ENCODE results near the gene MBIP. TPM values are rescaled to one million over a fixed set of nuclear protein-coding genes. Genes with fewer than 3 reads are reported as not detected.

The MBIP gene
- polyA plus RNA-seq, 2 of the 4 experiments (the other 2 are of a cell fraction), result 17.0 to 33.1 TPM

- CTCF ChIA-PET, result interaction anchor here (0.7 to 0.9 kb wide), 2 partner anchors 58 to 118 kb away, joined by 3 read pairs; no protein-coding TSS in a partner anchor
- no peak for ATAC-seq
- 49% methylated on average over 7 of the region's 7 CpGs for WGBS (ENCODE audit: missing lambda C conversion rate)
- TF ChIP-seq EHMT2 (IDR thresholded peaks at IDR 0.05; ENCODE audit: low read depth) (no peak), TFCP2L1 (CRISPR knock-in tag; IDR thresholded peaks at IDR 0.05) (no peak), RCOR1 (IDR thresholded peaks at IDR 0.05; ENCODE audit: low read depth, low read length) (no peak), CTCF (IDR thresholded peaks at IDR 0.05) (no peak)
- DNase-seq (ENCODE audit: low read depth in 1 of 2, low spot score in 1 of 2), result no peak
- Histone ChIP-seq H3K27ac (no peak overlapping the region), H3K4me3 (no peak overlapping the region), H3K4me2 (no peak overlapping the region), H3K4me1 (no peaks in the 10 kb centered on the region), H3K9me3 (no peaks in the 10 kb centered on the region)
- no peak for FAIRE-seq
- POLR2A ChIA-PET, result no interaction called here
These were observed 40.9 kb downstream of the MBIP start for GRCh38 chr14:36279306-36280190.

GRCh38 chr14:36275741-36276140 lies 44.7 kb downstream of the MBIP start:
- Histone ChIP-seq H3K4me1 (no peaks in the 10 kb centered on the region), H3K27ac (no peak overlapping the region), H3K4me3 (no peak overlapping the region), H3K9me3 (no peaks in the 10 kb centered on the region), H3K4me2 (no peak overlapping the region)
- ATAC-seq, result no peak; a peak in 1 of 6 replicates
- TF ChIP-seq RCOR1 (IDR thresholded peaks at IDR 0.05; ENCODE audit: low read depth, low read length) (no peak), HDAC2 (IDR thresholded peaks at IDR 0.05) (no peak), HMGXB4 (CRISPR knock-in tag; IDR thresholded peaks at IDR 0.05; ENCODE audit: borderline replicate concordance) (no peak), CHD4 (IDR thresholded peaks at IDR 0.05; ENCODE audit: borderline replicate concordance) (no peak)
- no peak for FAIRE-seq
- DNase-seq (ENCODE audit: low read depth in 1 of 2, low spot score in 1 of 2), result no peak
- ChIA-PET POLR2A (no interaction called here), CTCF (interaction anchor here (0.6 to 0.7 kb wide), 2 partner anchors 192 to 406 kb away, joined by 3 read pairs; no protein-coding TSS in a partner anchor)
- 67% methylated on average over 3 of the region's 3 CpGs for WGBS (ENCODE audit: missing lambda C conversion rate)

- H3K4me3 ChIP-seq, result no peak overlapping the region
- no peak for TF ChIP-seq BCL3 (IDR thresholded peaks at IDR 0.05)
- no peaks in the 10 kb centered on the region for H3K9me3 ChIP-seq
- 52% methylated on average over 24 of the region's 29 CpGs for WGBS (ENCODE audit: missing lambda C conversion rate)
- ChIA-PET CTCF (interaction anchor here (0.7 kb wide), 1 partner anchor 214 kb away, joined by 3 read pairs; no protein-coding TSS in a partner anchor), POLR2A (no interaction called here)
- FAIRE-seq (no peak), ATAC-seq (no peak), DNase-seq (ENCODE audit: low read depth in 1 of 2, low spot score in 1 of 2) (no peak)
- no peak overlapping the region for H3K27ac ChIP-seq
- no peaks in the 10 kb centered on the region for H3K4me1 ChIP-seq
- 0 out of 3 replicates have a peak overlapping the region, but pooled peaks have one; percentile 5 for H3K4me2 ChIP-seq
These were observed 48.2 kb downstream of the MBIP start for GRCh38 chr14:36271939-36272907.

- no peak for FAIRE-seq
- 33% methylated on average over 1 of the region's 1 CpG for WGBS (ENCODE audit: missing lambda C conversion rate)
- no peak for TF ChIP-seq FOSB (CRISPR knock-in tag; IDR thresholded peaks at IDR 0.05)
- TF ChIP-seq POLR2AphosphoS2 (conservative IDR thresholded peaks at IDR 0.05; ENCODE audit: low read length), result no peak
- no peak for TF ChIP-seq ZFP36 (IDR thresholded peaks at IDR 0.05; ENCODE audit: borderline replicate concordance, partially characterized antibody)
- TF ChIP-seq HOXA7 (CRISPR knock-in tag; IDR thresholded peaks at IDR 0.05), result no peak
- no peak for TF ChIP-seq MAZ (IDR thresholded peaks at IDR 0.05; ENCODE audit: borderline replicate concordance, low read depth, low read length)
- TF ChIP-seq HES2 (IDR thresholded peaks at IDR 0.05), result no peak
- TF ChIP-seq ELK1 (IDR thresholded peaks at IDR 0.05; ENCODE audit: low read depth, low read length), result no peak
- no peak for TF ChIP-seq MYC (IDR thresholded peaks at IDR 0.05; ENCODE audit: borderline replicate concordance, low read length)
- no peak for TF ChIP-seq JUNB (IDR thresholded peaks at IDR 0.05)
- TF ChIP-seq CHD2 (IDR thresholded peaks at IDR 0.05; ENCODE audit: low read length, partially characterized antibody), result no peak
- no peak for TF ChIP-seq CBX2 (IDR thresholded peaks at IDR 0.05; ENCODE audit: borderline replicate concordance, low read depth)
- TF ChIP-seq RARB (CRISPR knock-in tag; IDR thresholded peaks at IDR 0.05), result no peak
These were observed 49.2 kb downstream of the MBIP start for GRCh38 chr14:36271222-36271621.

More at GRCh38 chr14:36271222-36271621, 49.2 kb downstream of the MBIP start:
- H3K4me2 ChIP-seq, result no peak overlapping the region
- no peak overlapping the region for H3K27ac ChIP-seq
- H3K4me3 ChIP-seq, result no peak overlapping the region
- H3K4me1 ChIP-seq, result no peaks in the 10 kb centered on the region
- ChIA-PET POLR2A (no interaction called here), CTCF (no interaction called here)
- ATAC-seq, result no peak
- DNase-seq (ENCODE audit: low read depth in 1 of 2, low spot score in 1 of 2), result no peak
- no peaks in the 10 kb centered on the region for H3K9me3 ChIP-seq

Data from A549 (cell line).